ENCODE results near the gene NR0B1. TPM values are rescaled to one million over a fixed set of nuclear protein-coding genes. Genes with fewer than 3 reads are reported as not detected.

NR0B1 gene
- total and polyA plus RNA-seq, 7 donors = 0.06 TPM; not detected in 6

GRCh38 chrX:30301208-30301607, 8.0 kb downstream of the NR0B1 start:
- Histone ChIP-seq H3K4me3 (no peak overlapping the region), H3K4me1 (no peaks in the 10 kb centered on the region), H3K27ac (no peak overlapping the region), H3K9me3 (no peaks in the 10 kb centered on the region), H3K36me3 (no peaks in the 10 kb centered on the region), H3K27me3 (no peaks in the 10 kb centered on the region)
- no peak for DNase-seq
- TF ChIP-seq EP300 (IDR thresholded peaks at IDR 0.05) (no peak), POLR2AphosphoS5 (IDR thresholded peaks at IDR 0.05) (no peak), POLR2A (IDR thresholded peaks at IDR 0.05) (no peak)
- TF ChIP-seq, protein P1, sequence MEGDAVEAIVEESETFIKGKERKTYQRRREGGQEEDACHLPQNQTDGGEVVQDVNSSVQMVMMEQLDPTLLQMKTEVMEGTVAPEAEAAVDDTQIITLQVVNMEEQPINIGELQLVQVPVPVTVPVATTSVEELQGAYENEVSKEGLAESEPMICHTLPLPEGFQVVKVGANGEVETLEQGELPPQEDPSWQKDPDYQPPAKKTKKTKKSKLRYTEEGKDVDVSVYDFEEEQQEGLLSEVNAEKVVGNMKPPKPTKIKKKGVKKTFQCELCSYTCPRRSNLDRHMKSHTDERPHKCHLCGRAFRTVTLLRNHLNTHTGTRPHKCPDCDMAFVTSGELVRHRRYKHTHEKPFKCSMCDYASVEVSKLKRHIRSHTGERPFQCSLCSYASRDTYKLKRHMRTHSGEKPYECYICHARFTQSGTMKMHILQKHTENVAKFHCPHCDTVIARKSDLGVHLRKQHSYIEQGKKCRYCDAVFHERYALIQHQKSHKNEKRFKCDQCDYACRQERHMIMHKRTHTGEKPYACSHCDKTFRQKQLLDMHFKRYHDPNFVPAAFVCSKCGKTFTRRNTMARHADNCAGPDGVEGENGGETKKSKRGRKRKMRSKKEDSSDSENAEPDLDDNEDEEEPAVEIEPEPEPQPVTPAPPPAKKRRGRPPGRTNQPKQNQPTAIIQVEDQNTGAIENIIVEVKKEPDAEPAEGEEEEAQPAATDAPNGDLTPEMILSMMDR (IDR thresholded peaks at IDR 0.05) = no peak
- intact Hi-C loops (cut with DNase I) = no loop called here

- Histone ChIP-seq H3K27me3 (no peaks in the 10 kb centered on the region), H3K4me1 (no peaks in the 10 kb centered on the region), H3K36me3 (no peaks in the 10 kb centered on the region), H3K27ac (no peak overlapping the region), H3K9me3 (no peaks in the 10 kb centered on the region), H3K4me3 (no peak overlapping the region)
- TF ChIP-seq, protein P1 (IDR thresholded peaks at IDR 0.05) = no peak
- TF ChIP-seq POLR2A (IDR thresholded peaks at IDR 0.05) (no peak), EP300 (IDR thresholded peaks at IDR 0.05) (no peak), POLR2AphosphoS5 (IDR thresholded peaks at IDR 0.05) (no peak)
- intact Hi-C loops (cut with DNase I) = no loop called here
- DNase-seq = no peak
- WGBS, 2 donors = 43 to 72% methylated on average over 5 of the region's 5 CpGs
These were observed 12.6 kb downstream of the NR0B1 start for GRCh38 chrX:30296408-30297254.

GRCh38 chrX:30283456-30284200, 25.6 kb downstream of the NR0B1 start:
- no peaks in the 10 kb centered on the region for H3K27me3 ChIP-seq

DNA sequence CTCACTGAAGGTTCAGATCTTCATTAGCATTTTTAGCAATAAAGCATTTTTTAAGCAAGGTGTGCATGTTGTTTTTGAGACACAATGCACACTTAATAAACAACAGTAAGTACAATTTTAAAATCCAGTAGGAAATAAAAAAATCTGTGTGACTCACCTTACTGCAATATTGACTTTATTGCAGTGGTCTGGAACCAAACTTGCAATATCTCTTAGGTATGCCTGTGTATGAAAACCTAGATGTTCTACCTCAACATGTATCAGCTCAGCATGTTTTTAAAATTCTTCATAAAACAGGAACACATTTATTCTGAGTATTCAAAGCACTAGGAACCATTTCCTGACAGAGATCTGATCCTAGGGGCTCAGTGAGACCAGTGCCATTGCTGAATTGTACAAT, 26.7 kb downstream of the NR0B1 start:
- no peak overlapping the region for H3K4me3 ChIP-seq
- intact Hi-C loops (cut with DNase I) = no loop called here

More at GRCh38 chrX:30283456-30284200, 25.6 kb downstream of the NR0B1 start:
- peak overlapping the region in 2 of 4 donors; percentile 27 to 47 for H3K27ac ChIP-seq
- H3K4me3 ChIP-seq = no peak overlapping the region
- intact Hi-C loops (cut with DNase I) = no loop called here
- peaks cover 0 to 5% (median 0%) of the 10 kb centered on the region in 4 donors for H3K4me1 ChIP-seq
- DNase-seq = no peak
- H3K36me3 ChIP-seq = no peaks in the 10 kb centered on the region
- H3K9me3 ChIP-seq = no peaks in the 10 kb centered on the region
- WGBS, 2 donors = 82 to 85% methylated on average over 3 of the region's 3 CpGs
- TF ChIP-seq, protein P1 (IDR thresholded peaks at IDR 0.05) = no peak
- TF ChIP-seq POLR2AphosphoS5 (IDR thresholded peaks at IDR 0.05) = peak in 2 of 4 donors; percentile 17 to 25

More for the DNA sequence above, 26.7 kb downstream of the NR0B1 start:
- H3K36me3 ChIP-seq = no peaks in the 10 kb centered on the region
- H3K4me1 ChIP-seq = peaks cover 0 to 5% (median 0%) of the 10 kb centered on the region in 4 donors
- TF ChIP-seq, protein P1 (IDR thresholded peaks at IDR 0.05) = no peak
- no peak for TF ChIP-seq POLR2AphosphoS5 (IDR thresholded peaks at IDR 0.05)
- TF ChIP-seq EP300 (IDR thresholded peaks at IDR 0.05) = no peak
- no peak for TF ChIP-seq POLR2A (IDR thresholded peaks at IDR 0.05)
- DNase-seq = no peak
- H3K27ac ChIP-seq = no peak overlapping the region
- H3K27me3 ChIP-seq = no peaks in the 10 kb centered on the region
- H3K9me3 ChIP-seq = no peaks in the 10 kb centered on the region

All from sigmoid colon (tissue), 7 donors.